ENCODE data around the gene NAV2. TPM values are rescaled to one million over a fixed set of nuclear protein-coding genes. Genes with fewer than 3 reads are reported as not detected.

Gene NAV2
- total RNA-seq, 1 experiment from 2014 or later = 2.1 TPM

GRCh38 chr11:19730373-19730772, 17.7 kb downstream of the NAV2 start (continued):
- TF ChIP-seq ZNF274 (IDR thresholded peaks at IDR 0.05; ENCODE audit: low read depth, low read length) = no peak
- TF ChIP-seq, protein P1, sequence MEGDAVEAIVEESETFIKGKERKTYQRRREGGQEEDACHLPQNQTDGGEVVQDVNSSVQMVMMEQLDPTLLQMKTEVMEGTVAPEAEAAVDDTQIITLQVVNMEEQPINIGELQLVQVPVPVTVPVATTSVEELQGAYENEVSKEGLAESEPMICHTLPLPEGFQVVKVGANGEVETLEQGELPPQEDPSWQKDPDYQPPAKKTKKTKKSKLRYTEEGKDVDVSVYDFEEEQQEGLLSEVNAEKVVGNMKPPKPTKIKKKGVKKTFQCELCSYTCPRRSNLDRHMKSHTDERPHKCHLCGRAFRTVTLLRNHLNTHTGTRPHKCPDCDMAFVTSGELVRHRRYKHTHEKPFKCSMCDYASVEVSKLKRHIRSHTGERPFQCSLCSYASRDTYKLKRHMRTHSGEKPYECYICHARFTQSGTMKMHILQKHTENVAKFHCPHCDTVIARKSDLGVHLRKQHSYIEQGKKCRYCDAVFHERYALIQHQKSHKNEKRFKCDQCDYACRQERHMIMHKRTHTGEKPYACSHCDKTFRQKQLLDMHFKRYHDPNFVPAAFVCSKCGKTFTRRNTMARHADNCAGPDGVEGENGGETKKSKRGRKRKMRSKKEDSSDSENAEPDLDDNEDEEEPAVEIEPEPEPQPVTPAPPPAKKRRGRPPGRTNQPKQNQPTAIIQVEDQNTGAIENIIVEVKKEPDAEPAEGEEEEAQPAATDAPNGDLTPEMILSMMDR (IDR thresholded peaks at IDR 0.05 in 2 of 3, conservative IDR thresholded peaks at IDR 0.05 in 1 of 3; ENCODE audit: borderline replicate concordance in 1 of 3, insufficient read depth in 1 of 3, low read depth in 2 of 3, low read length in 2 of 3) = no peak

GRCh38 chr11:19734171-19734570, 21.5 kb downstream of the NAV2 start:
- no peak for TF ChIP-seq POLR2A (IDR thresholded peaks at IDR 0.05; ENCODE audit: borderline replicate concordance, extremely low read depth, insufficient read depth, insufficient read length)
- no peak for TF ChIP-seq EZH2 (IDR thresholded peaks at IDR 0.05)
- TF ChIP-seq, protein P1 (IDR thresholded peaks at IDR 0.05 in 2 of 3, conservative IDR thresholded peaks at IDR 0.05 in 1 of 3; ENCODE audit: borderline replicate concordance in 1 of 3, insufficient read depth in 1 of 3, low read depth in 2 of 3, low read length in 2 of 3) = no peak
- TF ChIP-seq ATF3 (IDR thresholded peaks at IDR 0.05) = no peak
- TF ChIP-seq FOSL1 (IDR thresholded peaks at IDR 0.05; ENCODE audit: low read depth) = no peak
- TF ChIP-seq CBX3 (IDR thresholded peaks at IDR 0.05; ENCODE audit: low read depth) = no peak
- TF ChIP-seq YY1 (IDR thresholded peaks at IDR 0.05; ENCODE audit: extremely low read depth, insufficient replicate concordance, low read depth, low read length) = no peak
- TF ChIP-seq POLR2AphosphoS5 (IDR thresholded peaks at IDR 0.05; ENCODE audit: low read depth, low read length) = no peak
- DNase-seq (ENCODE audit: low read depth, low spot score) (no peak), ATAC-seq (no peak)
- H3K79me2 ChIP-seq (ENCODE audit: insufficient read depth, low read length) = no peaks in the 10 kb centered on the region
- H3K4me3 ChIP-seq (replicated peaks in 1 of 2; ENCODE audit: low read depth in 1 of 2, low read length in 2 of 2) = no peak overlapping the region
- H3K4me2 ChIP-seq (ENCODE audit: low read length) = no peak overlapping the region
- RAD21 ChIA-PET (ENCODE audit: low non-redundant PET in 1 of 2, low total read pairs in 2 of 2, uncharacterized antibody in 2 of 2, unreplicated experiment in 2 of 2) = no interaction called here
- intact Hi-C loops (cut with micrococcal nuclease) = no loop called here
- H3K36me3 ChIP-seq (ENCODE audit: control insufficient read depth in 1 of 2, insufficient read depth in 2 of 2, low read length in 2 of 2) = no peaks in the 10 kb centered on the region
- no peaks in the 10 kb centered on the region for H3K9me2 ChIP-seq (ENCODE audit: insufficient read depth)
- POLR2A ChIA-PET = no interaction called here
- H2AFZ ChIP-seq (ENCODE audit: low read depth, low read length, poor library complexity, severe bottlenecking) = no peak overlapping the region
- no peaks in the 10 kb centered on the region for H3K27me3 ChIP-seq (ENCODE audit: insufficient read depth, low read length)
- no peak overlapping the region for H3K27ac ChIP-seq (ENCODE audit: low read depth, low read length)
- no peaks in the 10 kb centered on the region for H3K4me1 ChIP-seq (ENCODE audit: control insufficient read depth in 1 of 2, insufficient read depth in 2 of 2, low read length in 2 of 2)
- no TSS peak for BruUV-seq (replicated peaks)
- CTCF ChIA-PET = interaction anchor here (1.8 kb wide), 1 partner anchor 8 kb away, joined by 6 read pairs; no protein-coding TSS in a partner anchor
- no peaks in the 10 kb centered on the region for H3K9me3 ChIP-seq (ENCODE audit: control insufficient read depth in 1 of 2, insufficient read depth in 1 of 2, low read depth in 1 of 2, low read length in 2 of 2)
- no peak overlapping the region for H3K9ac ChIP-seq (ENCODE audit: low read length)
- no peaks in the 10 kb centered on the region for H4K20me1 ChIP-seq (ENCODE audit: insufficient read depth)

Data from HCT116 (cell line).